ENCODE data around the gene SYK. TPM values are rescaled to one million over a fixed set of nuclear protein-coding genes. Genes with fewer than 3 reads are reported as not detected.

Gene SYK
- total RNA-seq, 4 donors from 2014 or later: 50.7 to 107 (median 87.1) TPM

- Histone ChIP-seq H3K9me3 (no peaks in the 10 kb centered on the region), H3K4me1 (peaks cover 16 to 20% of the 10 kb centered on the region in 2 donors), H3K27ac (peak overlapping the region in 1 of 3 donors; percentile 32), H3K36me3 (no peaks in the 10 kb centered on the region), H3K4me3 (replicated peaks in 1 of 3) (no peak overlapping the region), H3K27me3 (no peaks in the 10 kb centered on the region)
- peak; percentile 27 to 38 for DNase-seq
- 25 to 31% methylated on average over 3 of the region's 3 CpGs for WGBS, 2 donors
- TF ChIP-seq CTCF (IDR thresholded peaks at IDR 0.05) (no peak), POLR2A (IDR thresholded peaks at IDR 0.05) (no peak)
- intact Hi-C loops (cut with DNase I): no loop called here
Observed at GRCh38 chr9:90795084-90795483, 6.5 kb upstream of the SYK start.

DNA sequence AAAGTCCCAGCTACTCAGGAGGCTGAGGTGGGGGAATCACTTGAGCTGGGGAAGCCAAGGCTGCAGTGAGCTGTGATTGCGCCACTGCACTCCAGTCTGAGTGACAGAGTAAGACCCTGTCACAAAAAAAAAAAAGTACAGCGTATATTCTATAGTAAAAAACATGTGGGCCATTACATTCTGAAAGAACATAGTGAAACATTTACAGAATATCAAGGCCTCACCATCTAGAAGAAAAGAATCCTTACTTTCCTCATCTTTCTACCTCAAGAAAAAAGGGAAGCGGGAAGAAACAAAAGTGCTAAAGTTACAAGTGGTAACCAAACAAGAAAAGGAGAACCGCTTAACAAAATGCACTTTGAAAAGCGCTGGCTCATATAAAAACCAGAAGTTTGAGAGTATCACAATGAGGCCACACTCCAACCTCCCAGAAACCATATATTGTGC, 5.7 kb upstream of the SYK start:
- H3K9me3 ChIP-seq: no peaks in the 10 kb centered on the region
- H3K4me3 ChIP-seq (replicated peaks in 1 of 3): no peak overlapping the region
- no peaks in the 10 kb centered on the region for H3K36me3 ChIP-seq

GRCh38 chr9:90799271-90799852, 2.3 kb upstream of the SYK start:
- WGBS, 2 donors: 68 to 95% methylated on average over 5 of the region's 5 CpGs

More for the DNA sequence above, 5.7 kb upstream of the SYK start:
- intact Hi-C loops (cut with DNase I): no loop called here
- Histone ChIP-seq H3K4me1 (peaks cover 21 to 24% of the 10 kb centered on the region in 2 donors), H3K27ac (peak overlapping the region in 1 of 3 donors; percentile 24), H3K27me3 (no peaks in the 10 kb centered on the region)
- DNase-seq: peak in 1 of 2 donors; percentile 19
- WGBS, 2 donors: 63 to 72% methylated on average over 5 of the region's 5 CpGs
- TF ChIP-seq CTCF (IDR thresholded peaks at IDR 0.05) (no peak), POLR2A (IDR thresholded peaks at IDR 0.05) (no peak)

DNA sequence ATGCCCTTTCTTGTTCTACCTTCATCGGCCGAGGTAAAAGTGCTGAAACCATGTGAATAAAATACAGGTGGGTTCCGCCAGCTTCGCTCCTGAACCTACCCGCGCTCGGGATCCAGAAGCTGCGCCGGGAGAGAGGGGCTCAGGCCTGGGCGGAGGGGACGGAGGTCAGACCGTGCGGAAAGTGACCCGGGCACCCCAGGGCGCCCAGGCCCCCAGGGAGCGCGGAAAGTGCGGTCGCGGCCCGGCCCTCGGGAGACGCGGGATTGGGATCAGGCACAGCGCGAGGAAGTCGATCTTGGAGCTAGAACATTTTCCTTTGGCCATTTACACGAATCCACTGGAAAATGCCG, 329 bp downstream of the SYK start:
- Histone ChIP-seq H3K36me3 (no peaks in the 10 kb centered on the region), H3K4me3 (replicated peaks in 1 of 3) (peak overlapping the region; percentile 41 to 69 (median 58)), H3K4me1 (peaks cover 32 to 33% of the 10 kb centered on the region in 2 donors), H3K27ac (peak overlapping the region; percentile 87 to 95 (median 94)), H3K9me3 (no peaks in the 10 kb centered on the region), H3K27me3 (no peaks in the 10 kb centered on the region)
- TF ChIP-seq CTCF (IDR thresholded peaks at IDR 0.05) (no peak), POLR2A (IDR thresholded peaks at IDR 0.05) (no peak)
- intact Hi-C loops (cut with DNase I): no loop called here
- WGBS, 2 donors: 2 to 5% methylated on average over 27 of the region's 29 CpGs
- no peak for DNase-seq

More at GRCh38 chr9:90799271-90799852, 2.3 kb upstream of the SYK start:
- Histone ChIP-seq H3K36me3 (no peaks in the 10 kb centered on the region), H3K4me3 (replicated peaks in 1 of 3) (no peak overlapping the region), H3K9me3 (no peaks in the 10 kb centered on the region), H3K4me1 (peaks cover 29% of the 10 kb centered on the region in 2 donors), H3K27ac (no peak overlapping the region), H3K27me3 (no peaks in the 10 kb centered on the region)
- intact Hi-C loops (cut with DNase I): no loop called here
- no peak for TF ChIP-seq CTCF (IDR thresholded peaks at IDR 0.05)
- no peak for TF ChIP-seq POLR2A (IDR thresholded peaks at IDR 0.05)
- DNase-seq: no peak

DNA sequence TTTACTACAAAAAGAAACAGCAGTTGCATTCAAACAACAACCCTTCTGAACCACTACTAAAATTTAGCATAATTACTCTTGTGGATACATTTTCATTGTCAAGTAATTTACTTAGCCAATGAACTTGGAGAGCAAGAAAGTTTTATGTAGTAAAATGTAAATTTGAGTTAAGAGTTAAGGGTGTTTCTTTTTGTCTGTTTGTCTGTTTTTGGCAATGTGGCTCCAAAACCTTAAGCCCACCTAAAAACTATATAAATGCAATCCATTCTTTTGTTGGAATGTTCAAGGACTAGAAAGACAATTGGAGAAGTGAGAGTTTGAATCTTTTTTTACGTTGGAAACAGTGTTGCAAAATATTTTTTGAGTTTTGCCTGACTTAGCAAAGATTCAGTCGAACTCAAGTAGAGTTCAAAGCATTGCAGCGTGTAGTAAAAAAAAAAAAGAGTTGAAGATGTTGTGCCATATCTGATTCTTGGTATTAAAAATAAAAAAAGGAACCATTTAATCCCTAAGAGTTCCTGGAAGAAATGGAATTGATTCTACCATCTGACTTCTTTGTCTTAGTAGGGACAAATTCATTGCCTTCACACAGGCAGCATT, 867 bp downstream of the SYK start:
- Histone ChIP-seq H3K36me3 (no peaks in the 10 kb centered on the region), H3K4me1 (peaks cover 36 to 39% of the 10 kb centered on the region in 2 donors), H3K9me3 (no peaks in the 10 kb centered on the region), H3K27ac (peak overlapping the region; percentile 87 to 95 (median 94)), H3K4me3 (replicated peaks in 1 of 3) (peak overlapping the region in 2 of 3 donors; percentile 41 to 69), H3K27me3 (no peaks in the 10 kb centered on the region)
- TF ChIP-seq POLR2A (IDR thresholded peaks at IDR 0.05): no peak
- TF ChIP-seq CTCF (IDR thresholded peaks at IDR 0.05): no peak
- no peak for DNase-seq
- 26 to 30% methylated on average over 3 of the region's 3 CpGs for WGBS, 2 donors
- intact Hi-C loops (cut with DNase I): no loop called here

Data from thyroid gland (tissue), 4 donors.